Upper lobe of left lung (tissue), 6 donors: ENCODE data around the gene STKLD1. TPM values are rescaled to one million over a fixed set of nuclear protein-coding genes. Genes with fewer than 3 reads are reported as not detected.
A peak's percentile ranks its signal among the peaks of the same experiment; 100 is the strongest.

Source experiments
- ATAC-seq, 2 donors: fragments of 200-7000 bp; cut with Tn5 transposase; one replicate each; pipeline ENCODE4 v1.9.1; 2022; ENCODE audit warnings: mild to moderate bottlenecking in 2 of 2, moderate library complexity in 2 of 2; ENCODE audit not compliant: low FRiP score in 2 of 2
- DNase-seq, 2 donors: peaks; one replicate each; pipeline ENCODE4 v3.0.0-alpha.2; 2019 to 2020
- H3K27ac ChIP-seq, 4 donors: fragments of 200-600 bp; sonication (generic); one replicate each; pipeline ENCODE4 v1.5.1; 2016 to 2019
- H3K27me3 ChIP-seq, 4 donors: fragments of 200-600 bp; sonication (generic); one replicate each; pipeline ENCODE4 v1.5.1; 2017 to 2019
- H3K36me3 ChIP-seq, 4 donors: fragments of 200-600 bp; sonication (generic); one replicate each; pipeline ENCODE4 v1.5.1; 2016 to 2019
- H3K4me1 ChIP-seq, 4 donors: fragments of 200-600 bp; sonication (generic); one replicate each; pipeline ENCODE4 v1.5.1; 2018 to 2019
- H3K4me3 ChIP-seq, 4 donors: fragments of 200-600 bp; sonication (generic); one replicate each; pipeline ENCODE4 v1.5.1; 2017 to 2019; ENCODE audit warnings: mild to moderate bottlenecking in 2 of 4, moderate library complexity in 1 of 4
- H3K9me3 ChIP-seq, 4 donors: fragments of 200-600 bp; sonication (generic); one replicate each; pipeline ENCODE4 v1.5.1; 2018 to 2019
- CTCF ChIP-seq, 6 experiments: fragments of 450-650 bp in 4 of 6; fragments of 200-600 bp in 2 of 6; sonication (generic) in 2 of 6; IDR thresholded peaks; one replicate each; pipeline ENCODE4 v1.5.1; 2016 to 2019; ENCODE audit warnings: antibody characterized with exemption in 6 of 6
- EP300 ChIP-seq, 4 donors: sonication (generic); formaldehyde crosslinking; IDR thresholded peaks; one replicate each; pipeline ENCODE4 v1.5.1; 2017; ENCODE audit warnings: antibody characterized with exemption in 4 of 4, control low read depth in 2 of 4
- POLR2A ChIP-seq, 4 donors: fragments of 450-650 bp; IDR thresholded peaks; one replicate each; pipeline ENCODE4 v1.5.1; 2016 to 2017; ENCODE audit warnings: antibody characterized with exemption in 4 of 4, mild to moderate bottlenecking in 2 of 4
- POLR2AphosphoS5 ChIP-seq, 2 donors: sonication (generic); formaldehyde crosslinking; IDR thresholded peaks; one replicate each; pipeline ENCODE4 v1.5.1; 2017; ENCODE audit warnings: antibody characterized with exemption in 2 of 2
- WGBS, 2 donors: methylation state at CpG; one replicate each; pipeline ENCODE4 v1.1.5; 2017 to 2018; 5-methylcytosine and 5-hydroxymethylcytosine counted together
- total RNA-seq, 6 donors: library from RNA; depleted of rRNA in 4 of 6; stranded (reverse); fragments of >200 nt in 4 of 6; gene quantifications; one replicate each; pipeline versions ENCODE4 v1.1.0 to v1.2.1, GENCODE V29; 2016 to 2021
- donor health status: DM: no; HTN: no; CAD: no; lungs with moderate emphysema.
- donor health status: DM: no; HTN: yes; CAD: no; lungs with severe emphysema.

STKLD1 gene
- total RNA-seq, 6 donors from 2014 or later = 0.59 to 3.1 (median 1.6) TPM; not detected in 2

- 75 to 77% methylated on average over 13 to 15 of the region's 15 CpGs for WGBS, 2 donors
- no peaks in the 10 kb centered on the region for H3K9me3 ChIP-seq
- H3K4me1 ChIP-seq = peaks cover 24 to 51% (median 29%) of the 10 kb centered on the region in 4 donors
- no peak for TF ChIP-seq POLR2A (IDR thresholded peaks at IDR 0.05)
- no peak for TF ChIP-seq CTCF (IDR thresholded peaks at IDR 0.05)
- no peak for TF ChIP-seq POLR2AphosphoS5 (IDR thresholded peaks at IDR 0.05)
- TF ChIP-seq EP300 (IDR thresholded peaks at IDR 0.05) = no peak
- peaks cover 21 to 69% (median 56%) of the 10 kb centered on the region in 4 donors for H3K36me3 ChIP-seq
- H3K27ac ChIP-seq = peak overlapping the region in 3 of 4 donors; percentile 90 to 96 (median 93)
- H3K4me3 ChIP-seq = peak overlapping the region in 3 of 4 donors; percentile 72 to 98 (median 94)
- H3K27me3 ChIP-seq = no peaks in the 10 kb centered on the region
- no peak for DNase-seq
- no peak for ATAC-seq
Measured at GRCh38 chr9:133346021-133346785, 30.0 kb upstream of the STKLD1 start.

DNA sequence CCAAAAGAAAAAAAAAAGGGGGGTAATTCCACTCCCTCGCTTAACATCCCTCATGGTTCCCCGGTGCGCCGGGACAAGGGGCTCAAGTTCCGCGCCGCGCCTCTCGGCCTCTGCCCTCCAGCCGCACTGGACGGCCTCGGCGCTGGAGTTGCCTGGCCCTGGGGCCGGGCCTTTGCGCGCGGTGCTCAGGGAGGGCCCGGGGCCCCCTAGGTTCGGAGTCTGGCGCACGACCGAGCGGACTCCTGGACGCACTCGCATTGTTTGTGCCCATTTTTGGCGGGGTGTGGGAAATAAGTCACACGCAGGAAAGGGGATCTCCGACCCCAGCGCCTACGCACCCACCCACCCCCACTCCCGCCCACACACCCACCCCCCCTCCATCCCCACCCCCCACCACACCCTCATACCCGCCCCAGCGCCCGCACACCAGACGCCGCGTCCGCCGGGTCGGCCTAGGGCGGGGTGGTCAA is 28.6 kb upstream of the STKLD1 start:
- Histone ChIP-seq H3K9me3 (no peaks in the 10 kb centered on the region), H3K27me3 (no peaks in the 10 kb centered on the region), H3K27ac (peak overlapping the region; percentile 84 to 96 (median 92)), H3K4me1 (peaks cover 24 to 40% (median 26%) of the 10 kb centered on the region in 4 donors), H3K36me3 (peaks cover 31 to 69% (median 59%) of the 10 kb centered on the region in 4 donors), H3K4me3 (peak overlapping the region; percentile 72 to 98 (median 86))
- DNase-seq (peak in 1 of 2 donors; percentile 90), ATAC-seq (peak; percentile 69 to 73)
- WGBS, 2 donors = 0 to 1% methylated on average over 1 to 19 of the region's 41 CpGs
- TF ChIP-seq POLR2A (IDR thresholded peaks at IDR 0.05) = peak in 1 of 4 donors; percentile 4
- TF ChIP-seq POLR2AphosphoS5 (IDR thresholded peaks at IDR 0.05) = no peak

DNA sequence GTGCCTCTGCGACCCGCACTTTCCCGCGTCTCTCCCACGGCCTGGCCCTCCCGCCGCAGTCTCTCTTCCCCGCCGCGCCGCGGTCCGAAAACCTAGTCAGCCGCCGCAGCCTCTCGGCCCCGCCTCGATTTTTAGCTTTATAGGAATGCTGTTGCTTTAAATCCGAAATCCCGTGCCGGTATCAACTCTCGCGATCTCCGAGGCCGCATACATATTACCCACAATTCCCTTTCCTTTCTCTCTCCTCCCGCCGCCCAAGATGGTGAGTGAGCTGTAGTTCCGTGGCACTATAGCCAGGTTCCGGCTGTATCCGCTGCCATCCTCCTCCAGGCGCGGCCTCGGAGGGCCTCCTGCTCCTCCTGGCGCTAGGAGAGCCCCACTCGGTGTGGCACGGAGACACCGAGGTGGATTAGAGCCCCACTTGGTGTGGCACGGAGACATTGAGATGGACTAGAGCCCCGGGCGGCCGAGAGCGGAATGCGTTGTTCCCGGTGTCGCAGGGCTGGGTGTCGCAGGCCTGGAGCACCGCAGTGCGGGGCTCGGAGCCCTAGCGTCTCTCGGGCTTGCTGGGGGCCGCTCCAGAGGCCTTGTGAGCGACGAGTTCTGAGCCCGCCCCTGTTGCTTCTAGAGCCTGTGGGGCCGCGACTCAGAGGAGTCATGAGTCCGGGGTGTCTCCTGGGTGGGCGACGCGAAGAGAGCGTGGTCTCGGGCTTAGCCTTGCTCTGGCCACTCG is 28.0 kb upstream of the STKLD1 start, which contains the start of the genes MED22 and RPL7A:
TSS of gene MED22 (minus strand) at position 147 of the 733 bp plus-strand sequence. CDS start 1,469 bp downstream, outside the sequence.
TSS of gene RPL7A (plus strand) at position 234 of the 733 bp plus-strand sequence. CDS start at position 260, 26 bp downstream.
- H3K36me3 ChIP-seq = peaks cover 35 to 69% (median 60%) of the 10 kb centered on the region in 4 donors
- peak; percentile 92 to 95 for DNase-seq
- peak; percentile 91 to 95 for ATAC-seq
- peak within 1 kb of the TSS; percentile 84 to 96 (median 92) for H3K27ac ChIP-seq
- no peaks in the 10 kb centered on the region for H3K9me3 ChIP-seq
- H3K4me3 ChIP-seq = peak within 1 kb of the TSS; percentile 72 to 98 (median 86)
- no peak for TF ChIP-seq EP300 (IDR thresholded peaks at IDR 0.05)
- TF ChIP-seq CTCF (IDR thresholded peaks at IDR 0.05) = peak in 4 of 6 experiments; percentile 27 to 51 (median 32)
- TF ChIP-seq POLR2AphosphoS5 (IDR thresholded peaks at IDR 0.05) = peak; percentile 91 to 97
- TF ChIP-seq POLR2A (IDR thresholded peaks at IDR 0.05) = peak; percentile 76 to 93 (median 89)
- 0% methylated on average over 14 to 60 of the region's 64 CpGs for WGBS, 2 donors
- H3K27me3 ChIP-seq = no peaks in the 10 kb centered on the region
- peaks cover 24 to 39% (median 26%) of the 10 kb centered on the region in 4 donors for H3K4me1 ChIP-seq

GRCh38 chr9:133348718-133349573 is 27.2 kb upstream of the STKLD1 start:
- TF ChIP-seq POLR2AphosphoS5 (IDR thresholded peaks at IDR 0.05) = no peak
- TF ChIP-seq POLR2A (IDR thresholded peaks at IDR 0.05) = no peak
- TF ChIP-seq CTCF (IDR thresholded peaks at IDR 0.05) = no peak
- TF ChIP-seq EP300 (IDR thresholded peaks at IDR 0.05) = no peak
- H3K36me3 ChIP-seq = peaks cover 31 to 69% (median 56%) of the 10 kb centered on the region in 4 donors

More at GRCh38 chr9:133348718-133349573, 27.2 kb upstream of the STKLD1 start:
- ATAC-seq (no peak), DNase-seq (no peak)
- peaks cover 24 to 39% (median 26%) of the 10 kb centered on the region in 4 donors for H3K4me1 ChIP-seq
- H3K27ac ChIP-seq = peak overlapping the region; percentile 84 to 96 (median 92)
- no peaks in the 10 kb centered on the region for H3K9me3 ChIP-seq
- WGBS, 2 donors = 21 to 23% methylated on average over 21 to 25 of the region's 25 CpGs
- peak overlapping the region; percentile 72 to 98 (median 86) for H3K4me3 ChIP-seq
- H3K27me3 ChIP-seq = no peaks in the 10 kb centered on the region
